NOMO-1 (cell line): ENCODE measurements around the gene CALML5.

ENCODE experiments used
- DNase-seq, 2 experiments: peaks; one replicate each; lab custom pipeline; 2025; ENCODE audit not compliant: unreplicated experiment in 2 of 2; lab: John Stamatoyannopoulos, UW

The CALML5 gene

GRCh38 chr10:5534051-5534821 lies 34.9 kb upstream of the CALML5 start:
- no peak for DNase-seq

DNA sequence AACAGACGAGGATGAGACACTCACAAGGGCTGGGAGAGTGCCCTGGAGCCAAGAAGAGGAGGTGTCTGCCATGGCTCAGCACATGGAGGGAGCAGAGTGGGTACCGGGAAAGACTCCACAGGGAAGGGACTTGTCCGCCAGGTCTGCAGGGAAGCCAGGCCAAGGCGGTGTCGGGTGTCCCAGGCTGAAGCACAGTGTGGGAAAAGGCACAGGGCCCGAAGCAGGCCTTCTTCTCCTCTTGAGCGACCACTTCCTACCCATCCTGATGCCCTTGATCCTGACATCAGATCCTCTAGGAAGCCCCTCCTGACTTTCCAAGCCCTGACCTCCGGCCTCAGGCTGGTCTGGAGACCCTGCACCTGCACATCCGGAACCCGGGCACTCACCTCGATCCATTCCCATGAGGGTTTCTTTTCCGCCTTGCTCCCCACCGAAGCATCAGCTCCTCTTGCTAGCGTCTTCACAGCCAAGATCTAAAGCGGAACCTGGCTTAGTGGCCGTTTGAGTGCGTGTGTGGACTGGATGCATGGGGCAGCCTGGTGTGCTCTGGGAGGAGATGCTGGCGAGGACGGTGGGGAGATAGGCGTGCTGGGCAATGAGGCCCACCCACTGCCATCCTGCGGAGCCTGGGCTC lies 33.8 kb upstream of the CALML5 start:
- DNase-seq, result no peak

GRCh38 chr10:5532618-5533097 lies 33.3 kb upstream of the CALML5 start:
- no peak for DNase-seq

- no peak for DNase-seq
Observed at GRCh38 chr10:5532307-5532605, 32.9 kb upstream of the CALML5 start.

DNA sequence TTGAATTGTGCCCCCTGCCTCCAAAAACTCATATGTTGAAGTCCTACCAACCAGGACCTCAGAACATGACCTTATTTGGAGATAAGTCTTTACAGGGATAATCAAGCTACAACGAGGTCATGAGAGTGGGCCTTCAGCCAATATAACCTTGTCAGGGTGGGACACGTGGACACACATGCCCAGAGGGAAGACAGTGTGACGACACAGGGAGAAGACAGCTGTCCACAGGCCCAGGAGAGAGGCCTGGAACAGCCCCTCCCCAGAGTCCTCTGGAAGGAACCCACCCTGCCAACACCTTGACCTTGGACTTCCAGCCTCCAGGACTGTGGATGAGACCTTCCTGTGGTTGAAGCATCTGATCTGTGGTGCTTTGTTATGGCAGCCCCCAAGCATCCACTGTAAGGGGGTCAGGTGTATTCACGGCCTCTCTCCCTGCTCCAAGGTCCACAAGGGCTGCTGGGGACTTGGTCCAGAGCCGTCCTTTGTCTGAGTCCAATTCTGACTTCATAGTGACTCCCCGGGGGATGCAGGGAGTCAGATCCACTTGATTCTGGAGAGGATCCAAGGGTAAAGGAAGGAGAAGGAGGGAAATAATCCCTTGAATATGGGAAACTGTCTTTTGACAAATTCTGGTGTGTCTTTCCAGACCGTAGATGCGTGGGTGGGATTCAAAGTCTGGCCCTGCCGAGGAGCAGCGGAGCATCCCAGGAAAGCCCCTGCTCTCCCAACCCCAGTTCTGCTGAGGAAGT lies 32.4 kb upstream of the CALML5 start:
- DNase-seq, result no peak

GRCh38 chr10:5530846-5531557 lies 31.6 kb upstream of the CALML5 start:
- DNase-seq, result no peak

DNA sequence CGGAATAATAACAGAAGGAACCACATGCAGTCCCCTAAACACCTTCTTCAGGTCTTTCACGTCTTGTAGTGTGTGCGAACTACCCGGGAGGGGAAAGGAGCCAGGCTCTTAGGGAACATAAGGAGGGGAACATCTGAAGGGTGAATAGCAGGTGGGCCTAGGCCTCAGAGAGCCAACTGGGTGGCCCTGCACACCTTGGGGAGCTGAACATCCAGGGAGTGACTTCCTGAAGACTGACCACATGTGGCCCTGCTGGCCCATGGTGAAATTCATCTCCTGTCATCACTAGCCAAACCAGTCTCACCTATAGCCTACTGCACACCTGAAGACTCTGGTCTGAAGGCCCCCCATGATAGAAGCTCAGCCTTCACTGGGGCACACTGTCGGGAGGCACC lies 31.0 kb upstream of the CALML5 start:
- no peak for DNase-seq

- DNase-seq, result no peak
Observed at GRCh38 chr10:5529702-5530411, 30.5 kb upstream of the CALML5 start.

- DNase-seq, result no peak
Observed at GRCh38 chr10:5528989-5529701, 29.8 kb upstream of the CALML5 start.

- no peak for DNase-seq
Observed at GRCh38 chr10:5527332-5528200, 28.2 kb upstream of the CALML5 start.

GRCh38 chr10:5526691-5527331 lies 27.4 kb upstream of the CALML5 start:
- no peak for DNase-seq

DNA sequence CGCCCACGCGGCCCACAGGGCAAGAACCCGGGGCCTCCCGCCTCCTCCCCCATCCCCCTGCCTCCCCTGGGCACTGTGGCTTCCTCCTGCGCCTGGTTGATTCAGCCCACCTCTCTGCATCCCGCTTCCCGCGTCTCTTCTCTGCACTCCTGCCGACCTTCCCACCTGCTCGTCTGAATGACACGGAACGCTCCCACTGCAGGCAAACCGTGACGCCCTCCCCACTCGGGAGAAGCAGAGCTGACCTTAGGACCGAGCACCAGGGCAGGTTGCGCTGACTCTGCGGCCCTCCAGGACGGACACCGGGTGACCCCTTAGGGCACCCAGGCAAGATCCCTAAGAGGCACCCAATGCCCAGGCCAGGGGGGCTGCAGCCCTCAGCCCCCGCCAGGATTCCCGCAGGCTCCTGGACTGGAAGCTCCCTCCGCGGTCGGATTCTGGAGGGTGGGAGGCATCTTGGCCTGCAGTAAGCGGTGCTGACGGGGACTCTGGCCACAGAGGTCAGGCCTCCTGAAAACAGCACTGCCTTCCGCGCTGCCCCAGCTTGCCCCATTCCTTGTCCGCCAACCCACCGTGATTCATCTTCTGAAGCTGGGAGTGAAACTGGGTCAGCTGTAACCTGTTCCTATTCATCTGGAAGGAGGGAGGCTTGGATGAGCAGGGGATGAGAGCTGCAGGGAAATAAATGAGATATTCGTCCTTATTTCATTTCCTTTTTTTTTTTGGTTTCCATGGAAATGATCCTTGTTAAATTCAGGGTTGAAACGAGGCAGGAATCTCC lies 26.4 kb upstream of the CALML5 start:
- DNase-seq, result no peak

- DNase-seq, result no peak
Observed at GRCh38 chr10:5524641-5525560, 25.5 kb upstream of the CALML5 start, which contains the start of gene CALML3. Gene CALML3, plus strand, starts transcription at chr10:5524961. Its CDS starts 125 bp downstream, at chr10:5525086.

GRCh38 chr10:5523796-5524574 lies 24.6 kb upstream of the CALML5 start:
- DNase-seq, result no peak

- no peak for DNase-seq
Observed at GRCh38 chr10:5522913-5523560, 23.7 kb upstream of the CALML5 start.
